ENCODE data around the gene TMEM161A. TPM values are rescaled to one million over a fixed set of nuclear protein-coding genes. Genes with fewer than 3 reads are reported as not detected.

The TMEM161A gene
- total and polyA plus RNA-seq, 2 of the 13 experiments (the other 11 are each of a cell fraction or from before 2014, with no cell fraction given): 25.9 to 31.4 TPM

DNA sequence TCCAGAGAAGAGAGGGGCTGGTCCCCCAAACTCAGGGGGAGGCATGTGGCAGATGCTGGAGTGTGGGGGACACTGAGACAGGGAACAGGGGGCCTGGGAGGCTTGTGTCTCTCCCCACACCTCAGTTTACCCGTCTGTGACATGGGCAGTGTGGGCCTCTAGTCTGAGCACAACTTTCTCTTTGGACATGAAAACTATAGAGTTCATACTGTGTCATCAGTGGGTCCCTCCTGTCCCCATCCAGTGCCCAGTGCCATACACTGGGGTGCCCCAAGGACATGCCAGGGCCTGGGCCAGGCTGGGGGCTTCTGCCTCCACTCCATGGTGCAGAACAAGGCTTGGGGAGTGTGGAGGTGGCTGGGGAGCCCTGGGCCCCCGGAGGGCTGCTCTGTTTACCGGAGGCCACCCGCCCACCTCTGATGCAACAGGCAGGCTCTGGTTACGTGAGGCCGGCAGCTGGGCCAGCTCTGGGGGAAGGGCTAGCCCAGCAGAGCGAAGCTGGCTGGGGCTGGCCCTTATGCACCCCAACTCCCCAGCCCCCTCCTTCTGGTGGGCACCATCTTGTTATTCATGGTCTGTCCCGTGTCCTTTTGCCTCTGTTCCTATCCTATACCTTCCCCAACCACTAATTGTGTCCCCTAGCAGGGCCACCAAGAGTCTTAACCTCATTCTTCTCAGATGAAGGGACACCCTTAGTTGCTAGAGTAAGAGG is 33.7 kb upstream of the TMEM161A start (continued):
- TF ChIP-seq ZNF615 (CRISPR knock-in tag; IDR thresholded peaks at IDR 0.05; ENCODE audit: borderline replicate concordance) (no peak), NR2F6 (IDR thresholded peaks at IDR 0.05) (no peak), NR2F6 (CRISPR knock-in tag; IDR thresholded peaks at IDR 0.05) (peak; percentile 81), TBX2 (CRISPR knock-in tag; IDR thresholded peaks at IDR 0.05; ENCODE audit: borderline replicate concordance) (no peak; the same call in 1 of the 2 replicates), KLF15 (CRISPR knock-in tag; IDR thresholded peaks at IDR 0.05; ENCODE audit: borderline replicate concordance) (no peak), ZNF333 (CRISPR knock-in tag; IDR thresholded peaks at IDR 0.05; ENCODE audit: borderline replicate concordance) (no peak), ZNF224 (CRISPR knock-in tag; IDR thresholded peaks at IDR 0.05) (no peak), SP2 (CRISPR knock-in tag; IDR thresholded peaks at IDR 0.05) (no peak), NONO (IDR thresholded peaks at IDR 0.05) (no peak), NONO (CRISPR knock-in tag; conservative IDR thresholded peaks at IDR 0.05) (peak; percentile 33; the same call in 1 of the 2 replicates), RFX5 (IDR thresholded peaks at IDR 0.05; ENCODE audit: low read depth, low read length) (no peak), AKAP8 (CRISPR knock-in tag; IDR thresholded peaks at IDR 0.05) (no peak), NFYC (CRISPR knock-in tag; IDR thresholded peaks at IDR 0.05) (no peak), MATR3 (CRISPR knock-in tag; IDR thresholded peaks at IDR 0.05) (no peak), PHB2 (IDR thresholded peaks at IDR 0.05; ENCODE audit: partially characterized antibody) (no peak), ZNF557 (CRISPR knock-in tag; IDR thresholded peaks at IDR 0.05) (no peak), ZNF446 (CRISPR knock-in tag; IDR thresholded peaks at IDR 0.05) (no peak), ATAD3A (CRISPR knock-in tag; IDR thresholded peaks at IDR 0.05) (no peak), ZNF614 (CRISPR knock-in tag; IDR thresholded peaks at IDR 0.05; ENCODE audit: borderline replicate concordance) (peak; percentile 16; the same call in 1 of the 2 replicates)
- TF ChIP-seq, protein P1, sequence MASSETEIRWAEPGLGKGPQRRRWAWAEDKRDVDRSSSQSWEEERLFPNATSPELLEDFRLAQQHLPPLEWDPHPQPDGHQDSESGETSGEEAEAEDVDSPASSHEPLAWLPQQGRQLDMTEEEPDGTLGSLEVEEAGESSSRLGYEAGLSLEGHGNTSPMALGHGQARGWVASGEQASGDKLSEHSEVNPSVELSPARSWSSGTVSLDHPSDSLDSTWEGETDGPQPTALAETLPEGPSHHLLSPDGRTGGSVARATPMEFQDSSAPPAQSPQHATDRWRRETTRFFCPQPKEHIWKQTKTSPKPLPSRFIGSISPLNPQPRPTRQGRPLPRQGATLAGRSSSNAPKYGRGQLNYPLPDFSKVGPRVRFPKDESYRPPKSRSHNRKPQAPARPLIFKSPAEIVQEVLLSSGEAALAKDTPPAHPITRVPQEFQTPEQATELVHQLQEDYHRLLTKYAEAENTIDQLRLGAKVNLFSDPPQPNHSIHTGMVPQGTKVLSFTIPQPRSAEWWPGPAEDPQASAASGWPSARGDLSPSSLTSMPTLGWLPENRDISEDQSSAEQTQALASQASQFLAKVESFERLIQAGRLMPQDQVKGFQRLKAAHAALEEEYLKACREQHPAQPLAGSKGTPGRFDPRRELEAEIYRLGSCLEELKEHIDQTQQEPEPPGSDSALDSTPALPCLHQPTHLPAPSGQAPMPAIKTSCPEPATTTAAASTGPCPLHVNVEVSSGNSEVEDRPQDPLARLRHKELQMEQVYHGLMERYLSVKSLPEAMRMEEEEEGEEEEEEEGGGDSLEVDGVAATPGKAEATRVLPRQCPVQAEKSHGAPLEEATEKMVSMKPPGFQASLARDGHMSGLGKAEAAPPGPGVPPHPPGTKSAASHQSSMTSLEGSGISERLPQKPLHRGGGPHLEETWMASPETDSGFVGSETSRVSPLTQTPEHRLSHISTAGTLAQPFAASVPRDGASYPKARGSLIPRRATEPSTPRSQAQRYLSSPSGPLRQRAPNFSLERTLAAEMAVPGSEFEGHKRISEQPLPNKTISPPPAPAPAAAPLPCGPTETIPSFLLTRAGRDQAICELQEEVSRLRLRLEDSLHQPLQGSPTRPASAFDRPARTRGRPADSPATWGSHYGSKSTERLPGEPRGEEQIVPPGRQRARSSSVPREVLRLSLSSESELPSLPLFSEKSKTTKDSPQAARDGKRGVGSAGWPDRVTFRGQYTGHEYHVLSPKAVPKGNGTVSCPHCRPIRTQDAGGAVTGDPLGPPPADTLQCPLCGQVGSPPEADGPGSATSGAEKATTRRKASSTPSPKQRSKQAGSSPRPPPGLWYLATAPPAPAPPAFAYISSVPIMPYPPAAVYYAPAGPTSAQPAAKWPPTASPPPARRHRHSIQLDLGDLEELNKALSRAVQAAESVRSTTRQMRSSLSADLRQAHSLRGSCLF (CRISPR knock-in tag; IDR thresholded peaks at IDR 0.05; ENCODE audit: borderline replicate concordance): no peak
- TF ChIP-seq, protein P2, sequence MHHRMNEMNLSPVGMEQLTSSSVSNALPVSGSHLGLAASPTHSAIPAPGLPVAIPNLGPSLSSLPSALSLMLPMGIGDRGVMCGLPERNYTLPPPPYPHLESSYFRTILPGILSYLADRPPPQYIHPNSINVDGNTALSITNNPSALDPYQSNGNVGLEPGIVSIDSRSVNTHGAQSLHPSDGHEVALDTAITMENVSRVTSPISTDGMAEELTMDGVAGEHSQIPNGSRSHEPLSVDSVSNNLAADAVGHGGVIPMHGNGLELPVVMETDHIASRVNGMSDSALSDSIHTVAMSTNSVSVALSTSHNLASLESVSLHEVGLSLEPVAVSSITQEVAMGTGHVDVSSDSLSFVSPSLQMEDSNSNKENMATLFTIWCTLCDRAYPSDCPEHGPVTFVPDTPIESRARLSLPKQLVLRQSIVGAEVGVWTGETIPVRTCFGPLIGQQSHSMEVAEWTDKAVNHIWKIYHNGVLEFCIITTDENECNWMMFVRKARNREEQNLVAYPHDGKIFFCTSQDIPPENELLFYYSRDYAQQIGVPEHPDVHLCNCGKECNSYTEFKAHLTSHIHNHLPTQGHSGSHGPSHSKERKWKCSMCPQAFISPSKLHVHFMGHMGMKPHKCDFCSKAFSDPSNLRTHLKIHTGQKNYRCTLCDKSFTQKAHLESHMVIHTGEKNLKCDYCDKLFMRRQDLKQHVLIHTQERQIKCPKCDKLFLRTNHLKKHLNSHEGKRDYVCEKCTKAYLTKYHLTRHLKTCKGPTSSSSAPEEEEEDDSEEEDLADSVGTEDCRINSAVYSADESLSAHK (CRISPR knock-in tag; IDR thresholded peaks at IDR 0.05; ENCODE audit: borderline replicate concordance): no peak
- TF ChIP-seq, protein P3, sequence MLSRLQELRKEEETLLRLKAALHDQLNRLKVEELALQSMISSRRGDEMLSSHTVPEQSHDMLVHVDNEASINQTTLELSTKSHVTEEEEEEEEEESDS (CRISPR knock-in tag; IDR thresholded peaks at IDR 0.05; ENCODE audit: borderline replicate concordance): no peak
- TF ChIP-seq, protein P4, sequence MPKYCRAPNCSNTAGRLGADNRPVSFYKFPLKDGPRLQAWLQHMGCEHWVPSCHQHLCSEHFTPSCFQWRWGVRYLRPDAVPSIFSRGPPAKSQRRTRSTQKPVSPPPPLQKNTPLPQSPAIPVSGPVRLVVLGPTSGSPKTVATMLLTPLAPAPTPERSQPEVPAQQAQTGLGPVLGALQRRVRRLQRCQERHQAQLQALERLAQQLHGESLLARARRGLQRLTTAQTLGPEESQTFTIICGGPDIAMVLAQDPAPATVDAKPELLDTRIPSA (CRISPR knock-in tag; IDR thresholded peaks at IDR 0.05; ENCODE audit: borderline replicate concordance): no peak
